ENCODE data around the gene DCUN1D2. TPM values are rescaled to one million over a fixed set of nuclear protein-coding genes. Genes with fewer than 3 reads are reported as not detected.

DCUN1D2 gene
- total RNA-seq, 1 experiment from 2014 or later: 33.0 TPM

- Histone ChIP-seq H4K20me1 (ENCODE audit: insufficient read depth) (peaks cover 5% of the 10 kb centered on the region; the same call in 1 of the 2 replicates), H3K9me3 (ENCODE audit: insufficient read depth, low read depth) (no peaks in the 10 kb centered on the region), H2AFZ (no peak overlapping the region), H3K9me2 (ENCODE audit: insufficient read depth) (no peaks in the 10 kb centered on the region), H3K36me3 (ENCODE audit: low read depth) (peaks cover 14% of the 10 kb centered on the region; the same call in 1 of the 2 replicates), H3K79me2 (ENCODE audit: low read depth) (no peaks in the 10 kb centered on the region; the same call in 1 of the 2 replicates), H3F3A (ENCODE audit: insufficient read depth, low read depth) (peaks cover 36% of the 10 kb centered on the region), H3K27ac (no peak overlapping the region), H3K4me2 (no peak overlapping the region), H3K27me3 (ENCODE audit: insufficient read depth, low read depth) (no peaks in the 10 kb centered on the region), H3K4me1 (replicated peaks; ENCODE audit: insufficient read depth) (peaks cover 33% of the 10 kb centered on the region), H3K4me3 (no peak overlapping the region)
- ChIA-PET CTCF (no interaction called here), POLR2A (ENCODE audit: unreplicated experiment) (no interaction called here)
- BruUV-seq (replicated peaks): no TSS peak
- TF ChIP-seq CTCF (conservative IDR thresholded peaks at IDR 0.05): no peak
- no peak for TF ChIP-seq EZH2 (IDR thresholded peaks at IDR 0.05; ENCODE audit: low read depth)
- no peak for DNase-seq
- intact Hi-C loops (cut with micrococcal nuclease; ENCODE audit: unreplicated experiment): no loop called here
Observed at GRCh38 chr13:113536461-113537110, 46.1 kb upstream of the DCUN1D2 start.

GRCh38 chr13:113535381-113535781 is 44.9 kb upstream of the DCUN1D2 start:
- H3K4me1 ChIP-seq (replicated peaks; ENCODE audit: insufficient read depth): peaks cover 43% of the 10 kb centered on the region
- H3K9me3 ChIP-seq (ENCODE audit: insufficient read depth, low read depth): no peaks in the 10 kb centered on the region
- BruUV-seq (replicated peaks): no TSS peak
- peaks cover 5% of the 10 kb centered on the region; the same call in 1 of the 2 replicates for H4K20me1 ChIP-seq (ENCODE audit: insufficient read depth)
- DNase-seq: no peak
- H3K27me3 ChIP-seq (ENCODE audit: insufficient read depth, low read depth): no peaks in the 10 kb centered on the region
- intact Hi-C loops (cut with micrococcal nuclease; ENCODE audit: unreplicated experiment): no loop called here
- TF ChIP-seq CTCF (conservative IDR thresholded peaks at IDR 0.05): no peak
- H3K4me3 ChIP-seq: no peak overlapping the region
- POLR2A ChIA-PET (ENCODE audit: unreplicated experiment): no interaction called here
- no peaks in the 10 kb centered on the region; the same call in 1 of the 2 replicates for H3K79me2 ChIP-seq (ENCODE audit: low read depth)
- H3K9me2 ChIP-seq (ENCODE audit: insufficient read depth): no peaks in the 10 kb centered on the region
- no peak overlapping the region for H3K27ac ChIP-seq
- H3F3A ChIP-seq (ENCODE audit: insufficient read depth, low read depth): peaks cover 42% of the 10 kb centered on the region
- H3K36me3 ChIP-seq (ENCODE audit: low read depth): peaks cover 14% of the 10 kb centered on the region; the same call in 1 of the 2 replicates
- CTCF ChIA-PET: no interaction called here
- H2AFZ ChIP-seq: no peak overlapping the region
- H3K4me2 ChIP-seq: peak overlapping the region; percentile 88; the same call in 1 of the 2 replicates

GRCh38 chr13:113534236-113534860 is 43.8 kb upstream of the DCUN1D2 start:
- Histone ChIP-seq H3K4me1 (replicated peaks; ENCODE audit: insufficient read depth) (peaks cover 43% of the 10 kb centered on the region), H3K36me3 (ENCODE audit: low read depth) (peaks cover 15% of the 10 kb centered on the region; the same call in 1 of the 2 replicates), H3K4me2 (peak overlapping the region; percentile 88), H3K27ac (peak overlapping the region; percentile 89), H4K20me1 (ENCODE audit: insufficient read depth) (peaks cover 5% of the 10 kb centered on the region; the same call in 1 of the 2 replicates), H3K9me3 (ENCODE audit: insufficient read depth, low read depth) (no peaks in the 10 kb centered on the region), H3F3A (ENCODE audit: insufficient read depth, low read depth) (peaks cover 48% of the 10 kb centered on the region), H3K9me2 (ENCODE audit: insufficient read depth) (no peaks in the 10 kb centered on the region), H3K79me2 (ENCODE audit: low read depth) (no peaks in the 10 kb centered on the region; the same call in 1 of the 2 replicates), H3K27me3 (ENCODE audit: insufficient read depth, low read depth) (no peaks in the 10 kb centered on the region), H2AFZ (no peak overlapping the region), H3K4me3 (peak overlapping the region; percentile 50)
- intact Hi-C loops (cut with micrococcal nuclease; ENCODE audit: unreplicated experiment): no loop called here
- no TSS peak for BruUV-seq (replicated peaks)
- ChIA-PET POLR2A (ENCODE audit: unreplicated experiment) (interaction anchor here (0.7 kb wide), 1 partner anchor 86 kb away, joined by 3 read pairs; no protein-coding TSS in a partner anchor), CTCF (interaction anchor here (0.6 kb wide), 1 partner anchor 23 kb away, joined by 4 read pairs; no protein-coding TSS in a partner anchor)
- TF ChIP-seq CTCF (conservative IDR thresholded peaks at IDR 0.05) (no peak), EZH2 (IDR thresholded peaks at IDR 0.05; ENCODE audit: low read depth) (no peak)
- peak in 1 of 2 experiments; percentile 77 for DNase-seq
